SK-N-SH (cell line): Measurements from ENCODE around the gene MAP3K12. TPM values are rescaled to one million over a fixed set of nuclear protein-coding genes. Genes with fewer than 3 reads are reported as not detected.

Experiments
- CTCF ChIA-PET: fragments of 300-600, 350-600 bp; formaldehyde crosslinking; extraction: SDS; loops from one replicate; lab custom pipeline; 2021; lab: Yijun Ruan, JAX
- POLR2A ChIA-PET: fragments of 350-600 bp; sonication (Branson Sonifier 250); formaldehyde crosslinking; extraction: SDS; loops from one replicate; lab custom pipeline; 2020; ENCODE audit warnings: antibody characterized with exemption, inconsistent platforms; lab: Yijun Ruan, JAX
- DNase-seq: peaks from one replicate; pipeline ENCODE4 v3.0.0; 2012
- H2AFZ ChIP-seq: fragments of 200-600 bp; sonication (generic); 2 replicates; pipeline ENCODE4 v1.8.1; 2016; ENCODE audit warnings: antibody characterized with exemption, mild to moderate bottlenecking, low read depth
- H3F3A ChIP-seq: fragments of 200-600 bp; sonication (generic); replicated peaks from 2 replicates; pipeline ENCODE3; 2016; ENCODE audit warnings: antibody characterized with exemption, mild to moderate bottlenecking; ENCODE audit not compliant: insufficient read depth
- H3K27ac ChIP-seq, 2 experiments: fragments of 200-500 bp in 1 of 2; fragments of 200-600 bp in 1 of 2; sonication (Bioruptor generic) in 1 of 2; sonication (generic), shearing (Covaris generic) in 1 of 2; 2 replicates each; pipeline versions ENCODE4 v1.5.1 to v1.6.1; 2014 to 2016; ENCODE audit warnings: low read depth in 2 of 2, inconsistent platforms in 1 of 2, low read length in 1 of 2, mild to moderate bottlenecking in 1 of 2, mixed read lengths in 1 of 2
- H3K27me3 ChIP-seq: fragments of 200-600 bp; sonication (generic), shearing (Covaris generic); 2 replicates; pipeline ENCODE4 v1.6.1; 2016; ENCODE audit warnings: mixed run types; ENCODE audit not compliant: insufficient read depth
- H3K36me3 ChIP-seq, 2 experiments: fragments of 200-500 bp in 1 of 2; fragments of 200-600 bp in 1 of 2; sonication (Bioruptor generic) in 1 of 2; sonication (generic) in 1 of 2; replicated peaks in 1 of 2; 2 replicates each; pipeline versions ENCODE3 to v1.5.1; 2014 to 2016; ENCODE audit warnings: low read length in 1 of 2, mild to moderate bottlenecking in 1 of 2; ENCODE audit not compliant: insufficient read depth in 2 of 2, control insufficient read depth in 1 of 2
- H3K4me1 ChIP-seq, 2 experiments: fragments of 200-500 bp in 1 of 2; fragments of 200-600 bp in 1 of 2; sonication (Bioruptor generic) in 1 of 2; sonication (generic), shearing (Covaris generic) in 1 of 2; 2 replicates each; pipeline versions ENCODE4 v1.5.1 to v1.6.1; 2014 to 2016; ENCODE audit warnings: low read depth in 1 of 2, low read length in 1 of 2, mixed run types in 1 of 2; ENCODE audit not compliant: insufficient read depth in 2 of 2, control insufficient read depth in 1 of 2
- H3K4me2 ChIP-seq: fragments of 200-600 bp; sonication (generic), shearing (Covaris generic); 2 replicates; pipeline ENCODE4 v1.6.1; 2017; ENCODE audit warnings: mixed run types
- H3K4me3 ChIP-seq, 2 experiments: fragments of 200-500 bp in 1 of 2; fragments of 200-600 bp in 1 of 2; sonication (Bioruptor generic) in 1 of 2; sonication (generic), shearing (Covaris generic) in 1 of 2; 2 replicates each; pipeline versions ENCODE4 v1.5.1 to v1.8.1; 2014 to 2016; ENCODE audit warnings: low read depth in 2 of 2, inconsistent platforms in 1 of 2, low read length in 1 of 2, mild to moderate bottlenecking in 1 of 2, mixed read lengths in 1 of 2, moderate library complexity in 1 of 2
- H3K79me2 ChIP-seq: fragments of 200-600 bp; sonication (generic); 2 replicates; pipeline ENCODE4 v1.8.1; 2017; ENCODE audit warnings: mild to moderate bottlenecking; ENCODE audit not compliant: insufficient read depth
- H3K9ac ChIP-seq: fragments of 200-600 bp; sonication (generic); 2 replicates; pipeline ENCODE4 v1.6.1; 2017; ENCODE audit warnings: mixed run types
- H3K9me2 ChIP-seq: fragments of 200-600 bp; sonication (generic); 2 replicates; pipeline ENCODE4 v1.6.1; 2017; ENCODE audit warnings: mixed run types
- H3K9me3 ChIP-seq: fragments of 200-600 bp; sonication (generic); 2 replicates; pipeline ENCODE4 v1.6.1; 2017; ENCODE audit warnings: mixed run types, mild to moderate bottlenecking, moderate library complexity
- H4K20me1 ChIP-seq: fragments of 200-600 bp; sonication (generic); 2 replicates; pipeline ENCODE4 v1.6.1; 2017; ENCODE audit warnings: mild to moderate bottlenecking, mixed run types; ENCODE audit not compliant: insufficient read depth
- CHD2 ChIP-seq: fragments of 150-350 bp; IDR thresholded peaks from 2 replicates; pipeline ENCODE4 v1.6.1; 2018; ENCODE audit warnings: low read length; ENCODE audit not compliant: partially characterized antibody
- EZH2phosphoT487 ChIP-seq: fragments of 200-600 bp; sonication (generic); IDR thresholded peaks from 2 replicates; pipeline ENCODE4 v1.6.1; 2017; ENCODE audit warnings: low read depth, mixed run types, mild to moderate bottlenecking, antibody characterized with exemption, moderate library complexity, borderline replicate concordance
- FOSL2 ChIP-seq: IDR thresholded peaks from 2 replicates; pipeline ENCODE4 v1.4.0; 2012; ENCODE audit warnings: low read depth, mild to moderate bottlenecking, moderate library complexity, borderline replicate concordance
- FOXM1 ChIP-seq: IDR thresholded peaks from 2 replicates; pipeline ENCODE4 v1.4.0; 2012; ENCODE audit warnings: low read depth, mild to moderate bottlenecking
- IRF3 ChIP-seq: fragments of 150-350 bp; IDR thresholded peaks from 2 replicates; pipeline ENCODE4 v1.6.1; 2016; ENCODE audit warnings: mild to moderate bottlenecking, low read depth, low read length
- MEF2A ChIP-seq: IDR thresholded peaks from 2 replicates; pipeline ENCODE4 v1.4.0; 2012; ENCODE audit warnings: low read depth, borderline replicate concordance
- MXI1 ChIP-seq: IDR thresholded peaks from 2 replicates; pipeline ENCODE4 v1.6.1; 2012; ENCODE audit warnings: mild to moderate bottlenecking, low read depth, low read length, improper control_type of control experiment
- NFIC ChIP-seq: IDR thresholded peaks from 2 replicates; pipeline ENCODE4 v1.4.0; 2012; ENCODE audit warnings: borderline replicate concordance
- NRF1 ChIP-seq: IDR thresholded peaks from 2 replicates; pipeline ENCODE4 v1.6.1; 2012; ENCODE audit warnings: low read depth, mild to moderate bottlenecking, low read length
- PBX3 ChIP-seq: IDR thresholded peaks from 2 replicates; pipeline ENCODE4; 2012
- RAD21 ChIP-seq: IDR thresholded peaks from 2 replicates; pipeline ENCODE4 v1.6.1; 2012; ENCODE audit warnings: mild to moderate bottlenecking, low read length
- RCOR1 ChIP-seq: fragments of 150-350 bp; IDR thresholded peaks from 2 replicates; pipeline ENCODE4 v1.6.1; 2017; ENCODE audit warnings: antibody characterized with exemption, low read length
- RFX5 ChIP-seq: IDR thresholded peaks from 2 replicates; pipeline ENCODE4 v1.6.1; 2012; ENCODE audit warnings: mild to moderate bottlenecking, improper control_type of control experiment, low read length
- SIN3A ChIP-seq: IDR thresholded peaks from 2 replicates; pipeline ENCODE4 v1.6.1; 2012; ENCODE audit warnings: low read depth, mild to moderate bottlenecking, low read length, moderate library complexity, borderline replicate concordance
- SMC3 ChIP-seq: IDR thresholded peaks from 2 replicates; pipeline ENCODE4 v1.6.1; 2012; ENCODE audit warnings: low read depth, low read length, improper control_type of control experiment
- TEAD4 ChIP-seq: IDR thresholded peaks from 2 replicates; pipeline ENCODE4 v1.4.0; 2012; ENCODE audit warnings: mild to moderate bottlenecking, borderline replicate concordance; ENCODE audit not compliant: insufficient read depth
- USF2 ChIP-seq: fragments of 150-350 bp; IDR thresholded peaks from 2 replicates; pipeline ENCODE4 v1.6.1; 2017; ENCODE audit warnings: antibody characterized with exemption, low read length, low read depth, borderline replicate concordance
- YY1 ChIP-seq: IDR thresholded peaks from 2 replicates; pipeline ENCODE4 v1.4.0; 2012; ENCODE audit warnings: low read depth, mild to moderate bottlenecking
- WGBS: methylation state at CpG from one replicate; pipeline ENCODE4 v1.1.6; 2017; ENCODE audit warnings: low lambda C conversion rate; 5-methylcytosine and 5-hydroxymethylcytosine counted together
- polyA plus RNA-seq, 3 experiments: library from polyadenylated mRNA; depleted of rRNA; stranded (reverse); fragments of >200 nt; gene quantifications; 2 replicates each; pipeline ENCODE4 v1.2.3, GENCODE V29; 2012
- TF ChIP-seq, protein P1 (sequence below): fragments of 200-600 bp; sonication (generic); IDR thresholded peaks from 2 replicates; pipeline ENCODE4 v1.6.1; 2017; ENCODE audit warnings: antibody characterized with exemption, mild to moderate bottlenecking, moderate library complexity
- TF ChIP-seq, protein P2 (sequence below): IDR thresholded peaks from 2 replicates; pipeline ENCODE4 v1.6.1; 2012; ENCODE audit warnings: mild to moderate bottlenecking, low read depth, low read length, moderate library complexity
- TF ChIP-seq, protein P3 (sequence below): IDR thresholded peaks from 2 replicates; pipeline ENCODE4 v1.4.0; 2012; ENCODE audit warnings: low read depth, borderline replicate concordance

Gene MAP3K12
- polyA plus RNA-seq, 1 of the 3 experiments (the other 2 are of a cell fraction): 57.6 TPM

DNA sequence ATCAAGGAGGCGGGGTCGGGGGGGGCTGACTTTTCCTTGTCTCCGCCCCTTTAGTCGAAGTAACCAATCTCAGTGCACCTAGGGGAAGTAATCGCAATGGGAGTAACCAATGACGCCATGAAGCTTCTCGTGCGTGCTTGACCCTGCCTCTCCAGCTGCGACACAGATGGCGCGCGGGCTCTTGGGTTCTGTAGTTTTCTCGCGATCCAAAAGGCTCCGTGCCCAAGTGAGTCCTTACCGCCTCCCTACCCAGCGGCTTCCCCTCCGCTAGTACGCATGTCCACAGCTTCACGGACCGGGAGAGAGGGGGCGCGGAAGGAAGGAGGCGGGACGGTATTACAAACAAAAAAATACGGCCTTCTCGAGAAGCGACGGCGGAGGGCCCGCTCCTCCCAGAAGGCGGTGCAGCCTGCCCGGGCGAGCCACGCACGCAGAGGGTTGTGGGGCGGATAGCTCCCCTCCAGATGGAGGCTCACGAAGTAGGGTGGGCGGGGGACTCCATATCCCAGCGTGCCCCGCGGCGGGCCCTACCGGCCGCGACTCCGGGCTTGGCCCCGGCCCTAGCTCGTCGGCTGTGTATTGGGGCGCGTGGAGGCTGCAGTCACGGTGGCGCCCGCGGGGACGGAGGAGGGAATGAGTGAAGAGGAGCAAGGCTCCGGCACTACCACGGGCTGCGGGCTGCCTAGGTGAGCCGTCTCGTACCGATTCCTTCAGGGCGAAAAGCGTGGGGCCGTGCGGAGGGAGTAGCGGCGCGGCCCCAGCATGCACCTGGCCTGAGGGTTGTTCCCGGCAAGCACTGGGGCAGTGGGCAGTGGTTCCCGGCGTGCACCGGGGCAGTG is 1.7 kb upstream of the MAP3K12 start, which contains the start of gene TARBP2:
TARBP2 (plus strand) TSS at position 508 of the 839 bp plus-strand sequence; CDS start at position 634, 126 bp downstream.
- peak within 1 kb of the TSS; percentile 93 for H3K9ac ChIP-seq
- H3K4me2 ChIP-seq: peak within 1 kb of the TSS; percentile 96
- H2AFZ ChIP-seq: peak within 1 kb of the TSS; percentile 94
- H3K4me1 ChIP-seq: peaks cover 33 to 37% of the 10 kb centered on the region in 2 experiments
- no peaks in the 10 kb centered on the region for H3K9me2 ChIP-seq
- H3K27me3 ChIP-seq: no peaks in the 10 kb centered on the region
- H3K9me3 ChIP-seq: no peaks in the 10 kb centered on the region
- peaks cover 9 to 31% of the 10 kb centered on the region in 2 experiments for H3K36me3 ChIP-seq
- peaks cover 48% of the 10 kb centered on the region for H3K79me2 ChIP-seq
- H3F3A ChIP-seq: peaks cover 24% of the 10 kb centered on the region
- POLR2A ChIA-PET: interaction anchor here (0.6 to 2.8 kb wide), 23 partner anchors 8 to 899 kb away, joined by 3 to 18 read pairs (median 5); partner anchors contain the start of genes AAAS, ATP5MC2, ESPL1 and PRR13
- DNase-seq: peak; percentile 92
- CTCF ChIA-PET: interaction anchor here (0.6 to 8.2 kb wide), 11 partner anchors 8 to 178 kb away, joined by 3 to 46 read pairs (median 4); partner anchors contain the start of gene AAAS
- no peaks in the 10 kb centered on the region for H4K20me1 ChIP-seq
- WGBS: 2% methylated on average over 49 of the region's 74 CpGs
- peak within 1 kb of the TSS; percentile 52 to 75 for H3K4me3 ChIP-seq
- H3K27ac ChIP-seq: peak within 1 kb of the TSS; percentile 94 to 100
- TF ChIP-seq PBX3: no peak; the same call in 1 of the 2 replicates
- TF ChIP-seq FOSL2: no peak
- TF ChIP-seq SIN3A: 0 out of 2 replicates have a peak, but pooled peaks have one; percentile 27
- TF ChIP-seq RCOR1: no peak
- TF ChIP-seq IRF3: peak; percentile 34; the same call in 1 of the 2 replicates
- TF ChIP-seq CHD2: peak; percentile 61
- TF ChIP-seq SMC3: no peak
- no peak for TF ChIP-seq RAD21
- TF ChIP-seq, protein P1, sequence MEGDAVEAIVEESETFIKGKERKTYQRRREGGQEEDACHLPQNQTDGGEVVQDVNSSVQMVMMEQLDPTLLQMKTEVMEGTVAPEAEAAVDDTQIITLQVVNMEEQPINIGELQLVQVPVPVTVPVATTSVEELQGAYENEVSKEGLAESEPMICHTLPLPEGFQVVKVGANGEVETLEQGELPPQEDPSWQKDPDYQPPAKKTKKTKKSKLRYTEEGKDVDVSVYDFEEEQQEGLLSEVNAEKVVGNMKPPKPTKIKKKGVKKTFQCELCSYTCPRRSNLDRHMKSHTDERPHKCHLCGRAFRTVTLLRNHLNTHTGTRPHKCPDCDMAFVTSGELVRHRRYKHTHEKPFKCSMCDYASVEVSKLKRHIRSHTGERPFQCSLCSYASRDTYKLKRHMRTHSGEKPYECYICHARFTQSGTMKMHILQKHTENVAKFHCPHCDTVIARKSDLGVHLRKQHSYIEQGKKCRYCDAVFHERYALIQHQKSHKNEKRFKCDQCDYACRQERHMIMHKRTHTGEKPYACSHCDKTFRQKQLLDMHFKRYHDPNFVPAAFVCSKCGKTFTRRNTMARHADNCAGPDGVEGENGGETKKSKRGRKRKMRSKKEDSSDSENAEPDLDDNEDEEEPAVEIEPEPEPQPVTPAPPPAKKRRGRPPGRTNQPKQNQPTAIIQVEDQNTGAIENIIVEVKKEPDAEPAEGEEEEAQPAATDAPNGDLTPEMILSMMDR: no peak
- TF ChIP-seq FOXM1: no peak
- 0 out of 2 replicates have a peak, but pooled peaks have one; percentile 33 for TF ChIP-seq NRF1
- TF ChIP-seq, protein P2, sequence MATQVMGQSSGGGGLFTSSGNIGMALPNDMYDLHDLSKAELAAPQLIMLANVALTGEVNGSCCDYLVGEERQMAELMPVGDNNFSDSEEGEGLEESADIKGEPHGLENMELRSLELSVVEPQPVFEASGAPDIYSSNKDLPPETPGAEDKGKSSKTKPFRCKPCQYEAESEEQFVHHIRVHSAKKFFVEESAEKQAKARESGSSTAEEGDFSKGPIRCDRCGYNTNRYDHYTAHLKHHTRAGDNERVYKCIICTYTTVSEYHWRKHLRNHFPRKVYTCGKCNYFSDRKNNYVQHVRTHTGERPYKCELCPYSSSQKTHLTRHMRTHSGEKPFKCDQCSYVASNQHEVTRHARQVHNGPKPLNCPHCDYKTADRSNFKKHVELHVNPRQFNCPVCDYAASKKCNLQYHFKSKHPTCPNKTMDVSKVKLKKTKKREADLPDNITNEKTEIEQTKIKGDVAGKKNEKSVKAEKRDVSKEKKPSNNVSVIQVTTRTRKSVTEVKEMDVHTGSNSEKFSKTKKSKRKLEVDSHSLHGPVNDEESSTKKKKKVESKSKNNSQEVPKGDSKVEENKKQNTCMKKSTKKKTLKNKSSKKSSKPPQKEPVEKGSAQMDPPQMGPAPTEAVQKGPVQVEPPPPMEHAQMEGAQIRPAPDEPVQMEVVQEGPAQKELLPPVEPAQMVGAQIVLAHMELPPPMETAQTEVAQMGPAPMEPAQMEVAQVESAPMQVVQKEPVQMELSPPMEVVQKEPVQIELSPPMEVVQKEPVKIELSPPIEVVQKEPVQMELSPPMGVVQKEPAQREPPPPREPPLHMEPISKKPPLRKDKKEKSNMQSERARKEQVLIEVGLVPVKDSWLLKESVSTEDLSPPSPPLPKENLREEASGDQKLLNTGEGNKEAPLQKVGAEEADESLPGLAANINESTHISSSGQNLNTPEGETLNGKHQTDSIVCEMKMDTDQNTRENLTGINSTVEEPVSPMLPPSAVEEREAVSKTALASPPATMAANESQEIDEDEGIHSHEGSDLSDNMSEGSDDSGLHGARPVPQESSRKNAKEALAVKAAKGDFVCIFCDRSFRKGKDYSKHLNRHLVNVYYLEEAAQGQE: peak; percentile 11; the same call in 1 of the 2 replicates
- TF ChIP-seq MEF2A: no peak
- no peak for TF ChIP-seq NFIC
- TF ChIP-seq, protein P3, sequence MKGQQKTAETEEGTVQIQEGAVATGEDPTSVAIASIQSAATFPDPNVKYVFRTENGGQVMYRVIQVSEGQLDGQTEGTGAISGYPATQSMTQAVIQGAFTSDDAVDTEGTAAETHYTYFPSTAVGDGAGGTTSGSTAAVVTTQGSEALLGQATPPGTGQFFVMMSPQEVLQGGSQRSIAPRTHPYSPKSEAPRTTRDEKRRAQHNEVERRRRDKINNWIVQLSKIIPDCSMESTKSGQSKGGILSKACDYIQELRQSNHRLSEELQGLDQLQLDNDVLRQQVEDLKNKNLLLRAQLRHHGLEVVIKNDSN: no peak
- peak; percentile 73 for TF ChIP-seq YY1
- no peak for TF ChIP-seq TEAD4
- TF ChIP-seq RFX5: peak; percentile 49; the same call in 1 of the 2 replicates
- no peak; the same call in 1 of the 2 replicates for TF ChIP-seq USF2
- peak; percentile 15; the same call in 1 of the 2 replicates for TF ChIP-seq MXI1
- no peak for TF ChIP-seq EZH2phosphoT487
